NCI-H2081 treated with DMSO at 0.1 percent for 48 hours (cell line): ENCODE data around the gene RIN2.
"Not testable (repeated sequence)": the region's sequence is repeated elsewhere in the genome, so short reads cannot be mapped to it uniquely, and the experiment has no call there.

ENCODE experiments used
- DNase-seq: peaks from one replicate; lab custom pipeline; 2025; lab: John Stamatoyannopoulos, UW

Gene RIN2

GRCh38 chr20:19740512-19740911 is 17.5 kb upstream of the RIN2 start:
- no peak for DNase-seq

GRCh38 chr20:19741924-19742323 is 16.1 kb upstream of the RIN2 start:
- DNase-seq, result no peak

- DNase-seq, result no peak
Measured at GRCh38 chr20:19742974-19743639, 15.0 kb upstream of the RIN2 start.

- DNase-seq, result no peak
Measured at GRCh38 chr20:19743640-19743995, 14.4 kb upstream of the RIN2 start.

GRCh38 chr20:19745106-19745505 is 13.0 kb upstream of the RIN2 start:
- DNase-seq, result no peak

- no peak for DNase-seq
Measured at GRCh38 chr20:19745584-19745983, 12.5 kb upstream of the RIN2 start.

GRCh38 chr20:19746396-19746795 is 11.7 kb upstream of the RIN2 start:
- no peak for DNase-seq

GRCh38 chr20:19747903-19748302 is 10.2 kb upstream of the RIN2 start:
- DNase-seq, result no peak

GRCh38 chr20:19748681-19749080 is 9.4 kb upstream of the RIN2 start:
- DNase-seq, result no peak

- no peak for DNase-seq
Measured at GRCh38 chr20:19749618-19750071, 8.4 kb upstream of the RIN2 start.

GRCh38 chr20:19750101-19750606 is 7.9 kb upstream of the RIN2 start:
- DNase-seq, result no peak

GRCh38 chr20:19750907-19751636 is 7.0 kb upstream of the RIN2 start:
- DNase-seq, result no peak

GRCh38 chr20:19754201-19754600 is 3.9 kb upstream of the RIN2 start:
- DNase-seq, result not testable (repeated sequence)

GRCh38 chr20:19756761-19757486 is 1.1 kb upstream of the RIN2 start:
- DNase-seq, result no peak

- no peak for DNase-seq
Measured at GRCh38 chr20:19757487-19758132, 448 bp upstream of the RIN2 start.

- no peak for DNase-seq
Measured at GRCh38 chr20:19758501-19759331, 658 bp downstream of the RIN2 start.

GRCh38 chr20:19760371-19760721 is 2.3 kb downstream of the RIN2 start:
- no peak for DNase-seq

GRCh38 chr20:19761326-19761725 is 3.3 kb downstream of the RIN2 start:
- DNase-seq, result no peak

GRCh38 chr20:19761841-19762240 is 3.8 kb downstream of the RIN2 start:
- DNase-seq, result no peak

- no peak for DNase-seq
Measured at GRCh38 chr20:19764207-19764606, 6.1 kb downstream of the RIN2 start.

GRCh38 chr20:19765266-19765665 is 7.2 kb downstream of the RIN2 start:
- no peak for DNase-seq

GRCh38 chr20:19765913-19766312 is 7.9 kb downstream of the RIN2 start:
- no peak for DNase-seq
